CD14-positive monocyte (primary cell): Measurements from ENCODE around the gene NID1. TPM values are rescaled to one million over a fixed set of nuclear protein-coding genes. Genes with fewer than 3 reads are reported as not detected.

Source experiments
- DNase-seq, 3 donors: peaks; one replicate each; pipeline ENCODE4 v3.0.0-alpha.2; 2011 to 2022
- H2AFZ ChIP-seq: 2 replicates; pipeline ENCODE4 v1.6.0; 2012; ENCODE audit warnings: mild to moderate bottlenecking, low read depth, low read length, inconsistent platforms; ENCODE audit not compliant: insufficient read depth, poor library complexity, severe bottlenecking
- H3K27ac ChIP-seq, 2 donors: 1 replicate in 1 of 2; 2 replicates in 1 of 2; pipeline ENCODE4 v1.5.1; 2012 to 2013; ENCODE audit warnings: low read length in 2 of 2, control low read depth in 1 of 2, inconsistent platforms in 1 of 2, low read depth in 1 of 2, mild to moderate bottlenecking in 1 of 2
- H3K27me3 ChIP-seq, 2 donors: one replicate each; pipeline versions ENCODE4 v1.6.0 to v1.6.1; 2011 to 2013; ENCODE audit warnings: low read length in 2 of 2; ENCODE audit not compliant: control insufficient read depth in 2 of 2, insufficient read depth in 2 of 2
- H3K36me3 ChIP-seq, 2 donors: replicated peaks in 1 of 2; 1 replicate in 1 of 2; 2 replicates in 1 of 2; pipeline versions ENCODE4 v1.5.1 to v1.6.1; 2012 to 2013; ENCODE audit warnings: low read length in 2 of 2, control low read depth in 1 of 2, inconsistent platforms in 1 of 2, mild to moderate bottlenecking in 1 of 2; ENCODE audit not compliant: insufficient read depth in 2 of 2, control insufficient read depth in 1 of 2
- H3K4me1 ChIP-seq, 2 donors: 1 replicate in 1 of 2; 2 replicates in 1 of 2; pipeline versions ENCODE4 v1.5.1 to v1.6.1; 2012 to 2013; ENCODE audit warnings: low read length in 2 of 2, control low read depth in 1 of 2, inconsistent platforms in 1 of 2, mild to moderate bottlenecking in 1 of 2, moderate library complexity in 1 of 2; ENCODE audit not compliant: insufficient read depth in 2 of 2, control insufficient read depth in 1 of 2
- H3K4me2 ChIP-seq: replicated peaks from 2 replicates; pipeline ENCODE3; 2012; ENCODE audit warnings: low read length, moderate library complexity, mild to moderate bottlenecking; ENCODE audit not compliant: poor library complexity, severe bottlenecking; ENCODE audit errors: extremely low read depth
- H3K4me3 ChIP-seq, 3 experiments: fragments of 200-600 bp in 1 of 3; sonication (generic) in 1 of 3; replicated peaks in 1 of 3; 1 replicate in 2 of 3; 2 replicates in 1 of 3; pipeline ENCODE4 v1.5.1; 2011 to 2013; ENCODE audit warnings: low read length in 3 of 3, mild to moderate bottlenecking in 3 of 3, control low read depth in 2 of 3, low read depth in 2 of 3, inconsistent platforms in 1 of 3, moderate library complexity in 1 of 3
- H3K79me2 ChIP-seq: 2 replicates; pipeline ENCODE4 v1.6.0; 2012; ENCODE audit warnings: mild to moderate bottlenecking, control low read depth, inconsistent platforms, low read length, moderate library complexity; ENCODE audit not compliant: insufficient read depth
- H3K9ac ChIP-seq: 2 replicates; pipeline ENCODE4 v1.6.0; 2017; ENCODE audit warnings: low read length, mild to moderate bottlenecking; ENCODE audit not compliant: insufficient read depth, poor library complexity, severe bottlenecking
- H3K9me3 ChIP-seq, 2 donors: replicated peaks in 1 of 2; 1 replicate in 1 of 2; 2 replicates in 1 of 2; pipeline versions ENCODE4 v1.5.1 to v1.6.1; 2012 to 2013; ENCODE audit warnings: low read length in 2 of 2, control low read depth in 1 of 2; ENCODE audit not compliant: control insufficient read depth in 1 of 2, insufficient read depth in 1 of 2
- H4K20me1 ChIP-seq: 2 replicates; pipeline ENCODE4 v1.6.0; 2012; ENCODE audit warnings: mild to moderate bottlenecking, low read length, control low read depth, moderate library complexity; ENCODE audit not compliant: insufficient read depth
- H3K27ac Mint-ChIP-seq, 7 donors: one replicate each; pipeline ENCODE4 v1.8.0; 2020; ENCODE audit warnings: mild to moderate bottlenecking in 7 of 7, mixed read lengths in 7 of 7, moderate library complexity in 6 of 7, inconsistent platforms in 2 of 7
- H3K27me3 Mint-ChIP-seq, 3 donors: one replicate each; pipeline ENCODE4 v1.8.0; 2021 to 2022; ENCODE audit warnings: low read depth in 3 of 3, mild to moderate bottlenecking in 3 of 3, mixed read lengths in 3 of 3, moderate library complexity in 3 of 3, inconsistent platforms in 1 of 3
- H3K36me3 Mint-ChIP-seq, 2 donors: one replicate each; pipeline ENCODE4 v1.8.0; 2020; ENCODE audit warnings: mixed read lengths in 2 of 2, inconsistent platforms in 1 of 2, mild to moderate bottlenecking in 1 of 2
- H3K4me1 Mint-ChIP-seq: one replicate; pipeline ENCODE4 v1.8.0; 2020; ENCODE audit warnings: mild to moderate bottlenecking, mixed read lengths
- H3K4me3 Mint-ChIP-seq, 2 donors: one replicate each; pipeline ENCODE4 v1.8.0; 2020; ENCODE audit warnings: mild to moderate bottlenecking in 2 of 2, mixed read lengths in 2 of 2, moderate library complexity in 1 of 2
- H3K9me3 Mint-ChIP-seq, 7 donors: one replicate each; pipeline ENCODE4 v1.8.0; 2020 to 2022; ENCODE audit warnings: mixed read lengths in 7 of 7, mild to moderate bottlenecking in 6 of 7, moderate library complexity in 6 of 7, inconsistent platforms in 2 of 7
- CTCF ChIP-seq: fragments of 200-600 bp; IDR thresholded peaks from one replicate; pipeline ENCODE4 v1.8.0; 2022; ENCODE audit warnings: antibody characterized with exemption, mild to moderate bottlenecking
- WGBS: methylation state at CpG from one replicate; pipeline ENCODE4 v1.1.5; 2013; ENCODE audit warnings: missing lambda C conversion rate; ENCODE audit not compliant: insufficient coverage; 5-methylcytosine and 5-hydroxymethylcytosine counted together
- intact Hi-C, 2 donors: fragments of 100-400 bp; cut with micrococcal nuclease; formaldehyde crosslinking; loops; one replicate each; pipeline versions ENCODE4 v1.15.0 to v1.15.1; 2023
- polyA plus RNA-seq, 3 donors: library from polyadenylated mRNA; depleted of rRNA in 1 of 3; unstranded in 2 of 3; stranded (reverse) in 1 of 3; fragments of 300-500 nt in 2 of 3; fragments of >200 nt in 1 of 3; fragmentation: Illumina TruSeq in 2 of 3; gene quantifications; 1 replicate in 2 of 3; 2 replicates in 1 of 3; pipeline ENCODE4 v1.2.3, GENCODE V29; 2012 to 2021

The NID1 gene
- polyA plus RNA-seq, 3 donors, result 6.8 to 19.7 (median 14.4) TPM

DNA sequence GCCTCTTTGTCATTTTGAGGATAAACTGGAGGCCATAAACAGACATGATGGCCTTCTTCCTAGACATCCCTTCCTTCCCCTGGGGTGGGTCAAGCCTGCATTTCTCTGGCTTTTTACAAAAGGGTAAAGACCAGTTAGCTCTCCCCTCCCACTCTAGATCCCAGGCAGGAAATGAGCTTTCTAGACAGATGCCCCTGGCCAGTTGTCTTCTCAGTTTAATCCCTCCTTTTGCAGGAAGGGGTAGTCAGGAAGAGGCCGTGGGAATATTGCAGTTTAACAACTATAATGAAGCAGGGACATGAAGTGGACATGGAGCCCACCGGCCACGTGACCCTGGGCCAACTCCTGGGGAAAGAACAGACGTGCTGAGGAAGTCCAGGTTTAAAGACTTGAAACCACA is 85.7 kb downstream of the NID1 start:
- Mint-ChIP-seq H3K27me3 (peaks cover 0 to 4% (median 2%) of the 10 kb centered on the region in 3 donors), H3K9me3 (peaks cover 0 to 4% (median 0%) of the 10 kb centered on the region in 7 donors), H3K27ac (no peak overlapping the region), H3K4me3 (no peak overlapping the region), H3K36me3 (peaks cover 21 to 47% of the 10 kb centered on the region in 2 donors), H3K4me1 (peaks cover 56% of the 10 kb centered on the region)
- Histone ChIP-seq H3K27ac (no peak overlapping the region), H3K4me1 (peaks cover 37 to 51% of the 10 kb centered on the region in 2 donors), H3K36me3 (peaks cover 10 to 24% of the 10 kb centered on the region in 2 donors), H3K9ac (peak overlapping the region; percentile 1), H3K4me3 (no peak overlapping the region), H3K79me2 (no peaks in the 10 kb centered on the region), H3K9me3 (no peaks in the 10 kb centered on the region), H3K27me3 (no peaks in the 10 kb centered on the region), H3K4me2 (no peak overlapping the region), H2AFZ (no peak overlapping the region), H4K20me1 (no peaks in the 10 kb centered on the region)
- TF ChIP-seq CTCF, result no peak
- 64% methylated on average over 3 of the region's 4 CpGs for WGBS
- no peak for DNase-seq
- intact Hi-C loops, result loop anchor here in 1 of 2 donors (10.0 kb wide), 1 partner anchor 144 kb away; no protein-coding TSS in a partner anchor

GRCh38 chr1:235976490-235976889 is 88.4 kb downstream of the NID1 start:
- Mint-ChIP-seq H3K36me3 (peaks cover 19 to 35% of the 10 kb centered on the region in 2 donors), H3K4me1 (peaks cover 56% of the 10 kb centered on the region), H3K27me3 (peaks cover 0 to 3% (median 2%) of the 10 kb centered on the region in 3 donors), H3K4me3 (no peak overlapping the region), H3K9me3 (peaks cover 0 to 6% (median 0%) of the 10 kb centered on the region in 7 donors), H3K27ac (peak overlapping the region in 2 of 7 donors; percentile 16 to 34)
- Histone ChIP-seq H3K4me1 (peaks cover 42 to 56% of the 10 kb centered on the region in 2 donors), H3K36me3 (peaks cover 10 to 24% of the 10 kb centered on the region in 2 donors), H3K4me2 (no peak overlapping the region), H3K9me3 (no peaks in the 10 kb centered on the region), H3K27me3 (no peaks in the 10 kb centered on the region), H3K27ac (no peak overlapping the region), H3K4me3 (no peak overlapping the region), H3K9ac (no peak overlapping the region), H4K20me1 (no peaks in the 10 kb centered on the region), H2AFZ (no peak overlapping the region), H3K79me2 (no peaks in the 10 kb centered on the region)
- no peak for DNase-seq
- no peak for TF ChIP-seq CTCF
- intact Hi-C loops, result loop anchor here in 1 of 2 donors (10.0 kb wide), 1 partner anchor 142 kb away; no protein-coding TSS in a partner anchor
- whole genome bisulfite sequencing, result 69% methylated on average over 2 of the region's 5 CpGs
